ENCODE data around the gene KLF3. TPM values are rescaled to one million over a fixed set of nuclear protein-coding genes. Genes with fewer than 3 reads are reported as not detected.
A peak's percentile ranks its signal among the peaks of the same experiment; 100 is the strongest.

The KLF3 gene
- total RNA-seq, 1 experiment from 2014 or later = 11.6 TPM

DNA sequence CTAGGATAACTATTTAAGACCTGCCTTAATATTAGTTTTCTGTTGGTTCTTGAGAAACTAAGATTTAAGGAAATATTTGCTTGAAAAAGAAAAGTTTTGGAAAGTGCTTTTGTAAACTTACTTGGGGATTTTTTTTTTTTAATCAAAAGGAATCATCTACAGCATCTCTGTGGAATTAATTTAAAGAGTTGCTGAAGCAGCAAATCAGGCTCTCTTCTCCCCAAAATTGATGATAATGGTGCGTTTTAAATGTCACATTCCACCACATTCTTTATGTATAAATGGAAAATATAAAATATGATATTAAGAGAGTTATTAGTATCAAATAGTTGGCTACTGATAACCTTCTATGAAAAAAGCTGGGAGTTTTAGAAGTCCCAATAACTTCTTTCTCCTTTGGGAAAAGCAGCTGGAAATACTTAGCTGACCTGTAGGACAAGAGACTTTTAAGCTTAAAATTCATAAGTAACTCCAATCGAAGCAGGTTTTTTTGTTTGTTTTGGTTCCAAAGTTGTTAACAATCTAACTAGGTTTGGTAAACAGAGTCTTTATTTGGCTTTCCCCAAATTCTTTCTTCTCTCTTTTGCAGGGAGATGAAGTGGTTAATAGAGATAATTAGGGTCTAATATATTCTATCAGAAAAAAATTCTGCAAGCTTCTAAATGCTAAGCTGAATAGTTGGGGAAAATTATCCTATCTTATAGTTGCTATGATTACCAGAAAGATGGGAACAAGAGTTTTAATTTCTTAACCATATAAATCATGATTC, 4.4 kb downstream of the KLF3 start:
- in situ Hi-C loops (cut with HindIII; ENCODE audit: low pct_unique_long_range_greater_than_20kb, low sequenced_read_pairs) = loop anchor here (10.0 kb wide), 1 partner anchor 354 kb away; no protein-coding TSS in a partner anchor
- DNase-seq (ENCODE audit: low read depth, low spot score) = no peak

DNA sequence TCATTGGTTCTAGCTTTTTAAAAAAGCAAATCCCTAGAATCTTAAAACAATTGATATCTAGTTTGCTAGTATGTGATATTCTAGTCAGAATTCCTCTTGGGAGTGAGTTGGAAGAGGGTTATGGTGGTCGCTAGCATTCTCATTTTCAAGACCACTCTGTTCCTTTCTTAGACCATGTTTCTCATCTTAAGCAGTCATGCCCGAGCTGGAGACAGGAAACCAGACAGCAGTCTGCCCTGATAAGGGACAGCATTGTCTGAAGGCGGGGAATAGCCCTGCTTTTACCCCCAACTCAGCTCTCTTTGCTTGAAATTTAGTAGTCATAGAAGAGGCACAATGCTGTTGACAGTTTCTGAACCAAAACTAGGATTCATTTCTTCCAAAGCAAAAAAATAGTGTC, 5.2 kb downstream of the KLF3 start:
- in situ Hi-C loops (cut with HindIII; ENCODE audit: low pct_unique_long_range_greater_than_20kb, low sequenced_read_pairs) = loop anchor here (10.0 kb wide), 1 partner anchor 354 kb away; no protein-coding TSS in a partner anchor
- DNase-seq (ENCODE audit: low read depth, low spot score) = no peak

GRCh38 chr4:38670109-38670901, 6.3 kb downstream of the KLF3 start:
- no peak for DNase-seq (ENCODE audit: low read depth, low spot score)
- in situ Hi-C loops (cut with HindIII; ENCODE audit: low pct_unique_long_range_greater_than_20kb, low sequenced_read_pairs) = no loop called here

DNA sequence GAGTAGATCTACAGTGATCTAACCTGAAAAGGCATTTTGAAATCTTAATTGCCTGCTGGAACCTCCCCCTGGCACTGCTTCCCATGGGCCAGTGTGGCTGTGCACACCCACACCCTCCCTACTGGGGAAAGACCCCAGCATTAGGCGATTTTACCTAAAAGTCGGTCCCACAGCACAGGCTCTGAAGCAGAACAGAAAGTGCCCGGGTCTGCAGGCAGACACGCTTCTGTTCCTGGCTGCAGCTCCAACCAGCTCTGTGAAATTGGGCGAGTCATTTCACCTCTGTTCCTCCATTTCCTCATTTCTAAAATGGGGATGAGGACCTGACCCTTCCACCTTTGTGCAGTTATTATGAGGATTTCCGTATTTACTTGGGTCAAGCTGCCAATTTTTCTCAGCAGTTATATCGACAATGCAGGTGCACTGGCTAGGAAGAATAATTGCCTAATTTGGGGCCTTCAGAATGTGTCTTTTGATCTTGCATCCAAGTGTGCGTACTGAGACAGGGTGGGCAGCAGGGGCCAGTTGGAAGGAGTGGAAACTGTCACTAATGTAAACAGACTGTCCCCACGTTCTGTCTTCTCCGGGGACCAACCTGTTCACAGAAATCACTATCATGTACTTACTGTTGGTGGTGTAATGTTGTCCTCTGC, 7.1 kb downstream of the KLF3 start:
- in situ Hi-C loops (cut with HindIII; ENCODE audit: low pct_unique_long_range_greater_than_20kb, low sequenced_read_pairs) = no loop called here
- no peak for DNase-seq (ENCODE audit: low read depth, low spot score)

- DNase-seq (ENCODE audit: low read depth, low spot score) = no peak
- in situ Hi-C loops (cut with HindIII; ENCODE audit: low pct_unique_long_range_greater_than_20kb, low sequenced_read_pairs) = no loop called here
These were observed 7.6 kb downstream of the KLF3 start for GRCh38 chr4:38671592-38671940.

DNA sequence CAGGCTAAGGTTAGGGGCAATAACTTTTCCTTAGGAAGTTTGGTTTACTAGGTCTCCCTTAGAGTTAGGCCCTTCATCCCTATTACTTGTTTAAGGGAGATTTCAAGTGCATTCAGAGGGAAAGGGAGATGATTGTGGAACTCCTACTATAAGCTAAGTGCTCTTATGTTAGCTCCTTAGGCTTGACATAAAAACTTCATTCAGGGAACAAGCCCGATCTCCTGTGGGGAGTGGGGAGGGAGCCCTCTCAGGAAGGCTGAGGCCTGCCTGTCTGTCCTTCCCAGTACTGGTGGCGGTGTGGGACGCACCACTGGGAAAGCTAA, 8.0 kb downstream of the KLF3 start:
- in situ Hi-C loops (cut with HindIII; ENCODE audit: low pct_unique_long_range_greater_than_20kb, low sequenced_read_pairs) = no loop called here
- DNase-seq (ENCODE audit: low read depth, low spot score) = no peak

DNA sequence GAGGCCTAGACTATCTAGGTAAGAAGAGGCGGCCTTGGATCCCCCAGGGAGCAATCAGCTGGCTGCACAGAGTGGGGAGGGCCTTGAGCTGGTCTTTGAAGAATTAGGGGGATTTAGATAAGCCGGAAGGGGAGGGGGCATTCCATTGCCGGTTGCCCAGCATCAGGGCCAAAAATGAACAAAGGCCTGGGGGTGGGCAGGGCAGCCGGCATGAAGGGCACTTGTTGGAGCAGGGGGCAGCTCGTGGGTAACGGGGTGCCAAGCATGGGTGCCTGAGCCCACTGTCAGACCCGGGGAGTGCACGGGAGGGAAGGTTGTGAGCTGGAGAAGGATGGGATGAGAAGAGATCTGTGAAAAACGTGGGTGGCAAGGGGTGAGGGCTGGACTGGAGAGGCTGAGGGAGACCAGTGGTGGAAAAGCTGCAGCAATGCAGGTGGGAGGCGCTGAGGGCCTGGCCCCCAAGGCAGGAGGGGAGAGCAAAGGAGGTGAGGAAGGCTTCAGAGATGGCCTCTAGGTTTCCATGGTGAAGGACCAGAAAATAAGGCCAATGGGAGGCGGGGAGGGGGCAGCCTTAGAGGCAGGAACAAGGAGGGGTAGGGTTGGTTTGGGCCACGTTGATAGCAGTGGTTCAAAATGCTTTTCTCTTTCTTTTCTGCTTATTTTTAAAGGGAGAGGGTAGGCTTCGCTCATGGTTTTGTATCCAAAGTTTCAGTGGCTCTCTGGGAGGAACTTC, 8.6 kb downstream of the KLF3 start:
- DNase-seq (ENCODE audit: low read depth, low spot score) = no peak
- in situ Hi-C loops (cut with HindIII; ENCODE audit: low pct_unique_long_range_greater_than_20kb, low sequenced_read_pairs) = no loop called here

DNA sequence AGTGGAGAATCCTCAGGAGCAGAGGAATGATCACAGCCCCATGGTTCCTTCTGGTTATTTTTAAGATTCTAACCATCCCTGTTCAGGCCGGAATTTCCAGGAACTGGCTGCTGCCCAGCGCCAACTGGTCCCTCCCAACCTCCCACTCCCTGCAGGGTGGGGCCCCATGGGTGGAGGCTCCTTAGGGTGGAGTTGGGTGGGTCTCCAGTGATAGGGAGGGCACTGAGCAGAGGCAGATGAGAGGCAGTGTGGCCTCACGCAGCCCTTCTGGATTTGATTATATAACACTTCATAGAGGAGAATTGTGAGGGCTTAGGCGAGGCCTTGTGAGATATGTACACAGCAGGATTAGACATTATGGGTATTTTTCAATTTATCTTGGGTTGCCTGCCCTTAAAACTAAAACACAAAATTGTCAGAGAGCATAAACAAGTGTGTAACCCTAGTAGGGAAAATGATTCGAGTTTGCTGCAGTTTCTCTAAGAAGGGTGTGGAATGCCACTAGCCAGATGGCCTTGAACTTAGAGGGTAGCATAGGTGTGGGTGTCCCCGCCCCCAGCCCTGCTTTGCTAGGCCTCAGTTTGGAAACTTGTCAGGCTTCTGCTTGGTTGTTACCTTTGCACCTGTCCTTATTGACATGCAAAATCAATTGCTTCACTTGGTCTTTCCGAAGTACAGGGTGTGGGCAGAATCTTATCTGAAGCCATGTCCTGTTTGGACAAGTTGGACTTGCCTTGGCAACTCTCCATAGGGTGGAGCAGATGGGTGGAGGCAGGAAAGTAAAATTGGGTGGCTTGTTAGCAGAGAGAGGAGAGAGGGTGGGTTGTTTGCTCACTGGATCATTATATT, 9.4 kb downstream of the KLF3 start:
- DNase-seq (ENCODE audit: low read depth, low spot score) = no peak
- in situ Hi-C loops (cut with HindIII; ENCODE audit: low pct_unique_long_range_greater_than_20kb, low sequenced_read_pairs) = no loop called here

DNA sequence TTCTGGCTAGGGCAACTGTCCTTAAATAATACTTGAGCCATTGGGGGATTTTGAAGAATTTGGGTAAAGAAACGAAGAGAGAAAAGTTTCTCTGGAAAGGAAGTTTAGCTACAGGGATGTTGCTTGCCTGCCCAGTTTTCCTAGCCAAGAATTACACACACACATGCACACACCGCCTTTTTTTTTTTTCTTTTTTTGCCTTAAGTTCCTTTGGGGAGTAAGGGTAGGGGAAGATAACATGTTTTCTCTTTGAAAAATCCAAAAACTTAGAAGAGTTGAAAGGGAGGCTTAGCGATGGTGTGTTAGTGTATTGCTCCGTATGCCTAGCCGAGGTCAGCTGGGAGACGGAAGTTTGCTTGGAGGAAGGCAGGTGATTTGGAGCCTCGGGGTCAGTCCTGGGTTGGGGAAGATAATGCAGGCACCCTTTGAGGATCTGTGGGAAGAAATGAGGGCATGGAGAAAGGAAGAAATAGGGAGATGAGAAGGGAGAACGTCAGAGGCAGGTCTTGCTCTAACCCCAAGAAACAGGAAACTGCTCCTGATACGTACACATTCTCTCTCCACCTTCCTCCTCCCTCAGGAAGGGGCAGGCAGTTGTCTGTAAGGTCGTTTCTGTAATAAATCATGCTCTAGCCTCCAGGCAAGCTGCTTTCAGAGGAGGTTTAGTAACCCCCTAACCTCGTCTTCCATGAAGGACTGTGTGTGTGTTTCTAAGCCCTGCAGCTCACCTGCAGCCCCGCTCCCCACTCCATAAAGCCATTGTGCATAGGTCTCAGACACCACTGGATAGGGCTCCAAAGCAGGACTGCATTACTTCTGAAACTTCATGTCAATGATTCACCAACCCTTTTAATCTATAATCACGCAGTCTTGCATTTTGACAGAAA, 10.5 kb downstream of the KLF3 start:
- no peak for DNase-seq (ENCODE audit: low read depth, low spot score)
- in situ Hi-C loops (cut with HindIII; ENCODE audit: low pct_unique_long_range_greater_than_20kb, low sequenced_read_pairs) = no loop called here

GRCh38 chr4:38675146-38676121, 11.4 kb downstream of the KLF3 start:
- in situ Hi-C loops (cut with HindIII; ENCODE audit: low pct_unique_long_range_greater_than_20kb, low sequenced_read_pairs) = no loop called here
- peak; percentile 83 for DNase-seq (ENCODE audit: low read depth, low spot score)

DNA sequence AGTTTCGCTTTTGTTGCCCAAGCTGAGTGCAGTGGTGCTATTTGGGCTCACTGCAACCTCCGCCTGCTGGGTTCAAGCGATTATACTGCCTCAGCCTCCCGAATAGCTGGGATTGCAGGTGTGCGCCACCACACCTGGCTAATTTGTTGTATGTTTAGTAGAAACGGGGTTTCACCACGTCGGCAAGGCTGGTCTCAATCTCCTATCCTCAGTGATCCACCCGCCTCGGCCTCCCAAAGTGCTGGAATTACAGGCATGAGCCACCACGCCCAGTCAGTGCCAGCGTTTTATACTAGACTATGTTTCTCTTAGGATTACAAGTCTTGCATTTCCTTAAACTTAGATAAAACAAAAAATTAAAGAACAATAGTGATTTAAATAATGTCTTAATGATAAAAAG, 13.0 kb downstream of the KLF3 start:
- no peak for DNase-seq (ENCODE audit: low read depth, low spot score)
- in situ Hi-C loops (cut with HindIII; ENCODE audit: low pct_unique_long_range_greater_than_20kb, low sequenced_read_pairs) = no loop called here

DNA sequence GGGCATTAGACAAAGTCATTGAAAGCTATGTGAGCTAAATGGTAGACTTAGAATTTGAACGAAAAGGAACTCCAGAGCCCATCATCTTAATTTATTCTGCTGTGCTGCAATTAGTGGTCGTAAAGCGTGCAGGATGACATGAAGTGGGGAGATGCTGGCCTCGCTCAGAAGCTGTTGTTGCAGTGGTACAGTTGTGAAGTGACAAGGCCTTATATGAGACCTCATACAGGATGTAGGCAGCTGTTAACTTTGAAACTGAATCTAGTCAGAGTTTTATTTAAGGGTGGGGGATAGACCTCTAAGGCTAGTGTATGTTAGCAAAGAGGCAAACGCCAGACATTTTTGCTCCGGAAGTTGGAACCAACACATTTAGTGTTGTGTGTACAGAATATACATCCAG, 13.4 kb downstream of the KLF3 start:
- no peak for DNase-seq (ENCODE audit: low read depth, low spot score)
- in situ Hi-C loops (cut with HindIII; ENCODE audit: low pct_unique_long_range_greater_than_20kb, low sequenced_read_pairs) = no loop called here

- no peak for DNase-seq (ENCODE audit: low read depth, low spot score)
- in situ Hi-C loops (cut with HindIII; ENCODE audit: low pct_unique_long_range_greater_than_20kb, low sequenced_read_pairs) = no loop called here
These were observed 14.1 kb downstream of the KLF3 start for GRCh38 chr4:38678078-38678477.

GRCh38 chr4:38679921-38680320, 15.9 kb downstream of the KLF3 start:
- in situ Hi-C loops (cut with HindIII; ENCODE audit: low pct_unique_long_range_greater_than_20kb, low sequenced_read_pairs) = no loop called here
- no peak for DNase-seq (ENCODE audit: low read depth, low spot score)

- DNase-seq (ENCODE audit: low read depth, low spot score) = no peak
- in situ Hi-C loops (cut with HindIII; ENCODE audit: low pct_unique_long_range_greater_than_20kb, low sequenced_read_pairs) = no loop called here
These were observed 17.4 kb downstream of the KLF3 start for GRCh38 chr4:38681281-38681991.
